ENCODE results near the gene INSYN1.

DNA sequence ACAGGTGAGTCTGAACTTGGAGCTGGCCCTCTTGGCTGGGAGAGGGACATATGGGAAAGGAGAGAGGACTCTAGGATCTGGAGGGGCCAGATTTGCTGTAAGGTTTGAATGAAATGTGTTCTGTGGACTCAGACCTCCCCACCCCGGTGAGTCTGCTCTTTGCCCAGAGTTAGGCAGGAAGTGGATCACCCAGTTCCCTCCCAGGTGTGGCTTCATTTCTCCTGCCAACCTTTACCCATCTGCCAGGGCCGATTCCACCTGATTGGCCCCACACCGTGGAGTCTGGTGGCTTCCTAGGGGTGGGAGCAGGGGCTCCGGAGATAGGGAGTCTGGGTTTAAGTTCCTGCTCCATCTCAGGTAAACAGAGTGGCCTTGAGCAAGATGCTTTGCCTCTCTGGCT lies 43.5 kb downstream of the INSYN1 start:
- TF ChIP-seq, protein P1, sequence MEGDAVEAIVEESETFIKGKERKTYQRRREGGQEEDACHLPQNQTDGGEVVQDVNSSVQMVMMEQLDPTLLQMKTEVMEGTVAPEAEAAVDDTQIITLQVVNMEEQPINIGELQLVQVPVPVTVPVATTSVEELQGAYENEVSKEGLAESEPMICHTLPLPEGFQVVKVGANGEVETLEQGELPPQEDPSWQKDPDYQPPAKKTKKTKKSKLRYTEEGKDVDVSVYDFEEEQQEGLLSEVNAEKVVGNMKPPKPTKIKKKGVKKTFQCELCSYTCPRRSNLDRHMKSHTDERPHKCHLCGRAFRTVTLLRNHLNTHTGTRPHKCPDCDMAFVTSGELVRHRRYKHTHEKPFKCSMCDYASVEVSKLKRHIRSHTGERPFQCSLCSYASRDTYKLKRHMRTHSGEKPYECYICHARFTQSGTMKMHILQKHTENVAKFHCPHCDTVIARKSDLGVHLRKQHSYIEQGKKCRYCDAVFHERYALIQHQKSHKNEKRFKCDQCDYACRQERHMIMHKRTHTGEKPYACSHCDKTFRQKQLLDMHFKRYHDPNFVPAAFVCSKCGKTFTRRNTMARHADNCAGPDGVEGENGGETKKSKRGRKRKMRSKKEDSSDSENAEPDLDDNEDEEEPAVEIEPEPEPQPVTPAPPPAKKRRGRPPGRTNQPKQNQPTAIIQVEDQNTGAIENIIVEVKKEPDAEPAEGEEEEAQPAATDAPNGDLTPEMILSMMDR (conservative IDR thresholded peaks at IDR 0.05 in 1 of 2, IDR thresholded peaks at IDR 0.05 in 1 of 2; ENCODE audit: extremely low read depth in 1 of 2, insufficient read depth in 1 of 2, low read depth in 1 of 2, low read length in 2 of 2), result no peak
- TF ChIP-seq EZH2 (IDR thresholded peaks at IDR 0.05; ENCODE audit: borderline replicate concordance, low read length), result no peak
